ENCODE data around the gene AMN1.
"Not testable (repeated sequence)": the region's sequence is repeated elsewhere in the genome, so short reads cannot be mapped to it uniquely, and the experiment has no call there.

AMN1 gene

GRCh38 chr12:31728917-31729640 lies at the start of gene AMN1:
Gene AMN1 (minus strand): TSS chr12:31729021. CDS start chr12:31729008, 13 bp downstream.
- DNase-seq (ENCODE audit: low read depth) = peak; percentile 98

- DNase-seq (ENCODE audit: low read depth) = peak; percentile 83
Measured at GRCh38 chr12:31773867-31774266, 45.0 kb upstream of the AMN1 start.

DNA sequence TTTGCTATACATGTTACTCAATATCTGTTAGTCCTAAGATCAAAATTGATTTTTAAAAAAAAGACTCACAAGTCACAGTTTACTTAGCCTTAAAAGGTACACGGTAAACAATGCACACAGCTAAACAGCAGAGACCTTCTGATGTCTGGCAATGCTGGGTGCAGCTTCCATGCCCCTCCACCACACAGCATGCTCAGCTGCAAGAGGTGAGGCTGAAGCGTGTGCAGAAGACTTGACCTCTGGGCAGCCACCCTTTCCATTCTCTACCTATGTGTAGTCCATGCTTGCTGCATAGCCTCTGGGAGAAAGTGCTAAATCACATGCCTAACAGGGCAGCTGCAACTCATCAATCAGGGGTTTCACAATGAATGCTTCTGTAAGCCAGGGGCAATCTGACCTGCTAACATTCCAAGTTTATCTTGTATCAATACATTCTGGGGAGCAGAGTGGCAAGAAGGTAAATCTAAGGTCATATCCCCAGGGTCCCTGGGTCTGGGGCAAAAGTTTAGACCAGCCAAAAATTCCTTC lies 44.5 kb upstream of the AMN1 start:
- DNase-seq (ENCODE audit: low read depth) = peak; percentile 92

DNA sequence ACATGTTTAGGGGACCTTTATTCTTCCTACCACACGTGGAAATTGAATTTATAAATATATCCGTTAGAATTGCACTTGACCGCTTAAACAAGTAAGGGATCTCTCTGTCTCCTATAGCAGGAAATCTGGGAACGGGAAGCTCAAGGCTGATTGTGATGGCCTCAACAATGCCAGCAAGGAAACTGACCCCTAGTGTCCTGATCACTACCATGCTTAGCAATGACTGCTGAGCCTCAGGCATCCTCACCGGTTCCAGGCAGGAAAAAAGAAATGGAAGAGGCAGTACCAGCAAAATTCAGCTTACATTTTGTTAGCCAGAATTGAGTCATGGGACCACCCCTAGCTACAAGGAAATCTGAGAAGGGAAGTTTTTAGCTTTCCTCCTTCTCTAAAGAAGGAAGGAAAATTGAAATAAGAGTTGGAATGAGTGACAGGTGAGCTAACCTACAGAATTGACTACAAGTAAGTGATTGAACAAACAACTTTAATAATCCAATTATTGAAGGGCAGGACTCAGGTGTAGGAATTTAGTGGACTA lies 43.9 kb upstream of the AMN1 start:
- DNase-seq (ENCODE audit: low read depth) = no peak

GRCh38 chr12:31772186-31772585 lies 43.4 kb upstream of the AMN1 start:
- peak; percentile 82 for DNase-seq (ENCODE audit: low read depth)

GRCh38 chr12:31768046-31768445 lies 39.2 kb upstream of the AMN1 start:
- no peak for DNase-seq (ENCODE audit: low read depth)

DNA sequence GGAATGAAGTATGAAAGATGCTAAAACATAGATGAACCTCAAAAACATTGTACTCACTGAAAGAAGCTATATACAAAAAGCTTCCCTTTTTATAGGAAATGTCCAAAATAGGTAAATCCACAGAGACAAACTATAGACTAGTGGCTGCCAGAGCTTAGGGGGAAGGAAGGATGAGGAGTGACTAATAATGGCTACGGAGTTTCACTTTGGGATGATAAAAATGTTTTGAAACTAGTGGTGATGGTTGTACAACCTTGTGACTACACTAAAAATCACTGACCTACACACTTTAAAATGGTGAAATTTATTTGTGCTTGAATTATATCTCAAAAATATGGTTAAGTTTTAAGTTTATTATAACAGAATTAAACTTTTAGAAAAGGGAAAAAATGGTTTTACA lies 37.1 kb upstream of the AMN1 start:
- DNase-seq (ENCODE audit: low read depth) = peak; percentile 54

DNA sequence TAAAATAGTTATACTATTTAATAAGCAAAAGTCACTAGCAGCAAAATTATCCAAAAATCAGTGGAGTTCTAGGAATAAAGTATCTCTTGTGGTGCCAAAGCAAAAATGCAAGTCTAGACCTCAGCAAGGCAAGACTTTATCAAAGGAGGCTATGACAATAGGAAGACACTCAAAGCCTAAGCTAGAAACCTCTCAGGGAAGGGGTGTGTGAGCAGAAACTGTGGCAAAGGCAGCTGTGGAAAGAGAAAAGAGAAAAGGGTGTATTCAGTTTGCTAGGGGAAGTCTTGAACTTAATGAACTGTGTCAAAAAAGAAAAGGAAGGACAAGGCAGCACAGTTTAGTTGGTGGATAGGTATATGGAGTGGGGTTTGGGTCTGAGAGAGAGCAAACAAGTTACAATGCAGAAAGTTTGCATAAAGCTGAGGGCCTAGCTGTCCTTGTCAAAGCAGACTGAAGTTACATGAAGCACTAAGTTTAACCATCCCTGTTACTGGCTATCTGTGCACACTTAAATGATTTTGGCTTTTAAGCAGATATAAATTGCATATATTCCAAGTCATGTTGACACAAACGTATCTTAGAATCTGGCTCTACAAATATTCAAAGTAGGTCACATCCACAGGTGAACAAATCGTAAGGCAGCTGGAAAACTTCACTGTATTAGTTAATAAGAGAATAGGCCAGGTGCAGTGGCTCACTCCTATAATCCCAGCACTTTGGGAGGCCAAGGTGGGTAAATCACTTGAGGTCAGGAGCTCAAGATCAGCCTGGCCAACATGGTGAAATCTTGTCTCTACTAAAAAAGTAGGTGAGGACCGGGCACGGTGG lies 31.0 kb upstream of the AMN1 start:
- DNase-seq (ENCODE audit: low read depth) = no peak

DNA sequence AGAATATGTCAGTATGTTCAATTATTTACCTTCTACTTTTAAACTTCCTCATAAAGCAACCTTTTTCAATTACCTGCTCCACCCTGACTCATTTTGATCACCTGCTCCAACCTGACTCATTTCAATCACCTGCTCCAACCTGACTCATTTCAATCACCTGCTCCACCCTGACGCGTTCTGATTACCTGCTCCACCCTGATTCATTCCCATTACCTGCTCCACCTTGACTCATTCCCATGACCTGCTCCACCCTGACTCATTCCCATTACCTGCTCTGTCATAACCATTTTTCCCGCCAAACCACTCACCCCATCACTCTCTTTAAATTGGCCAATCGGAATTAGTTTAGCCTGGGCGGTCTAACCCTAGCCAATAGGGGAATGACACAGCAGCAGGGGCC lies 29.5 kb upstream of the AMN1 start:
- not testable (repeated sequence) for DNase-seq (ENCODE audit: low read depth)

- peak; percentile 74 for DNase-seq (ENCODE audit: low read depth)
Measured at GRCh38 chr12:31756977-31757420, 28.2 kb upstream of the AMN1 start.

DNA sequence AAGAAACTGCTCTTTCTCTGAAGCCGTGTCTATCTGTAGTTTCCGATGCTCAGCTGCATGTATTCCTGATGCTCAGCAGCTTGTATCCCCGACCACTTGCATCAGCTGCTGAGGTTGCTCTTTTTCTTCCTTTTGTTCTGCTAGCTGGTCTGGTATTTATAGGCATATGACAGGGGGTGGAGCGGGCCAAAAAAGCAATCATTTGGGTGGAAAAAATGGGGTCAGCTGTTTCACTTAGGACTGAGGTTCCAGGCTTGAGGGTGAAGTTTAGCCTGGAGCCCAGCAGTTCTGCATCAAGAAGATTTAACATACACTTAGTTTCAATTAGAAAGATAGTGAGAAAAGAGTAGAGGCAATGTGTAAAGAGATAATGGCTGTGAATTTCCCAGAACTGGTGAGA lies 23.6 kb upstream of the AMN1 start:
- no peak for DNase-seq (ENCODE audit: low read depth)

GRCh38 chr12:31751085-31751484 lies 22.3 kb upstream of the AMN1 start:
- DNase-seq (ENCODE audit: low read depth) = peak; percentile 44

- DNase-seq (ENCODE audit: low read depth) = no peak
Measured at GRCh38 chr12:31750747-31751039, 21.9 kb upstream of the AMN1 start.

DNA sequence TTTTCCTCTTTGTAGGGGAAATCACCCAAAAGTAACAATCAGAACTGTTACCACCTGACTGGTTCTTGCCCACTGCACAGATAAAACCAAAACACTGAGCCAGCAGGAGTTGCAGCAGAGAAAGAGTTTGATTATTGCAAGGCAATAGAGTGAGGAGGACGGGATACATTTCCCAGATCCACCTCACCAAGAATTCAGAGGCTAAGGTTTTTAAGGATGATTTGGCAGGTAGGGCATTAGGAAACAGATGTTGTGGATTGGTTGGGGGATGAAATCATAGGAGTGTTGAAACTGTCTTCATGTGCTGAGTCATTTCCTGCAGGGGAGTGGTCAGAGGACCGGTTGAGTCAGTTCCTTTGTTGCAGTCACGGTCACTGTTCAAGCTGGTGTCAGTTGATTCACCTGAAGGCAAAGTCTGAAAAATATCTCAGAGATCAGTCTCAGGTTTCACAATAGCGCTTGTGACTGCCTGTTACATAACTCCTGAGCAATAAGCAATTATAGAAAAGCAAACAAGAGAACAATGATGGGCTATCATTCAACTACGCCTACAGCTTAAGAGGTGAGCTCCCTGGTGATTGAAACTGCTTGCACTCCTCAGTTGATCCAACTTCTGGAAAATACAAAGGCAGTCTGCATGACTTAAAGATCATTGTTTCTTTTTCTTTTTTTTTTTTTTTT lies 20.3 kb upstream of the AMN1 start:
- peak; percentile 97 for DNase-seq (ENCODE audit: low read depth)

GRCh38 chr12:31745242-31745641 lies 16.4 kb upstream of the AMN1 start:
- no peak for DNase-seq (ENCODE audit: low read depth)

GRCh38 chr12:31744363-31744762 lies 15.5 kb upstream of the AMN1 start:
- not testable (repeated sequence) for DNase-seq (ENCODE audit: low read depth)

- no peak for DNase-seq (ENCODE audit: low read depth)
Measured at GRCh38 chr12:31742891-31743290, 14.1 kb upstream of the AMN1 start.

GRCh38 chr12:31740628-31741027 lies 11.8 kb upstream of the AMN1 start:
- peak; percentile 38 for DNase-seq (ENCODE audit: low read depth)

DNA sequence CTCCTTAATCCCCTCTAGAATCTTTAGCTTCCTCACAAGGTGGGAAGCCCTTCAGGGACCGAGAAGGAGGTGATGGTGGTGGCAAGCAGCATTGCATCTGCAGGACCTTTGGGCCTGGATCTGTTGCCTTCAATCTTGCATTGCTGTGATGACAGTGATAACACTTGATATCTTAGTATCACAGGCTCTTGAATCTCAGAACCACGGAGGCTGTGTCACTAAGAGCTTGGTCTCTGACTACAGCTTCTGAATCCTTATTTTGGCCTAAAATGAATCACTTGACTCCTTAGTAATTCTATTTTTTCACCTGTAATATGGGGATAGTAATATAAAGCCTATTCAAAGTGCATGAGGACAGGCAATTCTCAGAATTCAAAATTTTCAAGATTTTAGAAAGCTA lies 8.9 kb upstream of the AMN1 start:
- no peak for DNase-seq (ENCODE audit: low read depth)

GRCh38 chr12:31737345-31737744 lies 8.5 kb upstream of the AMN1 start:
- DNase-seq (ENCODE audit: low read depth) = no peak

GRCh38 chr12:31736472-31736871 lies 7.7 kb upstream of the AMN1 start:
- peak; percentile 98 for DNase-seq (ENCODE audit: low read depth)
